Activated B cell treated with CpG ODN at 0.5 μM for 24 hours (primary cell): ENCODE results near the gene CA10. TPM values are rescaled to one million over a fixed set of nuclear protein-coding genes. Genes with fewer than 3 reads are reported as not detected.

Experiments used
- ATAC-seq: fragments of 200-7000 bp; cut with Tn5 transposase; one replicate; pipeline ENCODE4 v1.10.0; 2021; ENCODE audit warnings: low read depth, mild to moderate bottlenecking, moderate library complexity
- CTCF ChIA-PET: fragments of 350-600 bp; sonication (Branson Sonifier 250); formaldehyde crosslinking; loops from one replicate; lab custom pipeline; 2021; ENCODE audit warnings: antibody characterized with exemption; lab: Charles Lee
- POLR2A ChIA-PET: fragments of 350-600 bp; sonication (Branson Sonifier 250); formaldehyde crosslinking; loops from one replicate; lab custom pipeline; 2021; ENCODE audit warnings: antibody characterized with exemption; lab: Charles Lee
- DNase-seq: peaks from one replicate; pipeline ENCODE4 v3.0.0; 2022
- H3K27ac Mint-ChIP-seq: one replicate; pipeline ENCODE4 v1.8.0; 2020; ENCODE audit warnings: mixed read lengths
- H3K27me3 Mint-ChIP-seq: one replicate; pipeline ENCODE4 v1.8.0; 2021; ENCODE audit warnings: mixed read lengths
- H3K36me3 Mint-ChIP-seq: one replicate; pipeline ENCODE4 v1.8.0; 2021; ENCODE audit warnings: low read depth, mixed read lengths
- H3K4me1 Mint-ChIP-seq: one replicate; pipeline ENCODE4 v1.8.0; 2021; ENCODE audit warnings: mixed read lengths
- H3K4me3 Mint-ChIP-seq: one replicate; pipeline ENCODE4 v1.8.0; 2020; ENCODE audit warnings: mild to moderate bottlenecking, mixed read lengths
- H3K9me3 Mint-ChIP-seq: one replicate; pipeline ENCODE4 v1.8.0; 2020; ENCODE audit warnings: mixed read lengths
- CTCF ChIP-seq: fragments of 200-600 bp; IDR thresholded peaks from one replicate; pipeline ENCODE4 v1.8.0; 2022; ENCODE audit warnings: antibody characterized with exemption, mild to moderate bottlenecking
- intact Hi-C: fragments of 100-400 bp; cut with micrococcal nuclease; formaldehyde crosslinking; loops from one replicate; pipeline ENCODE4 v1.15.1; 2024
- total RNA-seq: library from RNA; stranded (reverse); gene quantifications from 2 replicates; pipeline ENCODE4 v1.2.3, GENCODE V29; 2022

Gene CA10
- total RNA-seq, 1 donor from 2014 or later = not detected

- CTCF ChIA-PET = no interaction called here
- Mint-ChIP-seq H3K4me1 (no peaks in the 10 kb centered on the region), H3K36me3 (no peaks in the 10 kb centered on the region), H3K9me3 (peaks cover 6% of the 10 kb centered on the region), H3K27ac (no peak overlapping the region), H3K27me3 (no peaks in the 10 kb centered on the region), H3K4me3 (no peak overlapping the region)
- DNase-seq (no peak), ATAC-seq (no peak)
- TF ChIP-seq CTCF = no peak
- POLR2A ChIA-PET = no interaction called here
- intact Hi-C loops = no loop called here
Measured at GRCh38 chr17:51720439-51720838, 438.1 kb downstream of the CA10 start.

GRCh38 chr17:51718983-51719382 is 439.5 kb downstream of the CA10 start:
- ChIA-PET POLR2A (no interaction called here), CTCF (no interaction called here)
- Mint-ChIP-seq H3K36me3 (no peaks in the 10 kb centered on the region), H3K4me1 (no peaks in the 10 kb centered on the region), H3K4me3 (no peak overlapping the region), H3K27ac (no peak overlapping the region), H3K9me3 (peaks cover 6% of the 10 kb centered on the region), H3K27me3 (no peaks in the 10 kb centered on the region)
- TF ChIP-seq CTCF = no peak
- intact Hi-C loops = no loop called here
- no peak for DNase-seq
- ATAC-seq = no peak

- no peak for TF ChIP-seq CTCF
- ATAC-seq (no peak), DNase-seq (no peak)
- intact Hi-C loops = no loop called here
- Mint-ChIP-seq H3K4me1 (no peaks in the 10 kb centered on the region), H3K27ac (no peak overlapping the region), H3K27me3 (peaks cover 8% of the 10 kb centered on the region), H3K36me3 (no peaks in the 10 kb centered on the region), H3K9me3 (no peaks in the 10 kb centered on the region), H3K4me3 (no peak overlapping the region)
- ChIA-PET POLR2A (no interaction called here), CTCF (no interaction called here)
Measured at GRCh38 chr17:51711581-51711980, 446.9 kb downstream of the CA10 start.

- ChIA-PET POLR2A (no interaction called here), CTCF (no interaction called here)
- no peak for TF ChIP-seq CTCF
- H3K4me3 Mint-ChIP-seq = no peak overlapping the region
- intact Hi-C loops = no loop called here
- ATAC-seq (no peak), DNase-seq (no peak)
- H3K4me1 Mint-ChIP-seq = no peaks in the 10 kb centered on the region
- H3K27me3 Mint-ChIP-seq = peaks cover 8% of the 10 kb centered on the region
- H3K36me3 Mint-ChIP-seq = no peaks in the 10 kb centered on the region
- no peak overlapping the region for H3K27ac Mint-ChIP-seq
- H3K9me3 Mint-ChIP-seq = no peaks in the 10 kb centered on the region
Measured at GRCh38 chr17:51710634-51710979, 447.9 kb downstream of the CA10 start.

GRCh38 chr17:51709694-51710633 is 448.6 kb downstream of the CA10 start:
- Mint-ChIP-seq H3K27me3 (peaks cover 8% of the 10 kb centered on the region), H3K36me3 (no peaks in the 10 kb centered on the region), H3K4me1 (no peaks in the 10 kb centered on the region), H3K9me3 (no peaks in the 10 kb centered on the region), H3K27ac (no peak overlapping the region), H3K4me3 (no peak overlapping the region)
- ChIA-PET CTCF (no interaction called here), POLR2A (no interaction called here)
- ATAC-seq (no peak), DNase-seq (no peak)
- TF ChIP-seq CTCF = no peak
- intact Hi-C loops = no loop called here
